ENCODE data around the gene GLIS1. TPM values are rescaled to one million over a fixed set of nuclear protein-coding genes. Genes with fewer than 3 reads are reported as not detected.

The GLIS1 gene
- total and polyA plus RNA-seq, 2 of the 8 experiments (the other 6 are each of a cell fraction or from before 2014, with no cell fraction given): 0.15 to 0.22 TPM

GRCh38 chr1:53672785-53673184, 66.2 kb downstream of the GLIS1 start (continued):
- TF ChIP-seq CHD7 (IDR thresholded peaks at IDR 0.05; ENCODE audit: insufficient replicate concordance, low read length): no peak
- TF ChIP-seq GABPA (IDR thresholded peaks at IDR 0.05; ENCODE audit: borderline replicate concordance, insufficient read depth, low read length): no peak
- TF ChIP-seq ZNF274 (IDR thresholded peaks at IDR 0.05; ENCODE audit: borderline replicate concordance, extremely low read depth, low read length): no peak
- no peak for TF ChIP-seq KDM1A (IDR thresholded peaks at IDR 0.05; ENCODE audit: borderline replicate concordance, low read length)

All from H1 (cell line).